ENCODE results near the gene WNT1.
A peak's percentile ranks its signal among the peaks of the same experiment; 100 is the strongest.

WNT1 gene

DNA sequence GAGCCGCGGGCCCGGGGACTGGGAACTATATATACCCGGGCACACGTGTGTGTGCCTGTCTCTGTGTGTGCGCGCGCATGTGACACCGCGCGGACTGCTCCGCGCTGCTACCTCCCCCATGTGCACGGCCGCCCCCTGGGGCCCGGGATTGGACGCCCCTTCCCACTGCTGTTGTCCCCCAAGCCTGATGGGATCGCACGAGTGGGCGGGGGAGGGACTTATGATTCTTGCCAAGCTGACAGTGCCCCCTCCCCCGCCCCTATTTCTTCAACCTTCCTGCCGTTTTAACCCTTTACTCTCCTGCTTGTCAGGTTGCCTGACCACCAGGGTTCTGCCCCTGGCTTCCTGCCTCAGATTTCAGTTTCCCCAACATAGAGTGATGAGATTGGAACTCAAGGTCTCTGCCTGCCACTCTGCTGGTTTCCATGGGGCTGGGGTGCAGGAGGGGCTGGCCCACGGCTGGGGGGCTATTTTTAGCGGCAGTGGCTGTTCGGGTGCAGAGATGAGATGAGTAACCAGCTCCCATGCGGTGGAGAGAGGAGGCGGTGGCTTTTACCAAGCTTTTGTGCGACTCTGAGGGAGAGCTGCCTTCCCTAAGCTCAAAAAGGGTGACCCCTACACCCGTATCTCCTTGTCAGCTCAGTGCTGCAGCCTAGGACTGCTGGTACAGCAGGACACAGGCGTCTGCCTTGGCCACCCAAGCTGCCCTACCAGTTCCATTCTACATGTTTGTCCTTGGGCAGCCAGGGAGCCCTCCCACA lies 21.4 kb downstream of the WNT1 start, which contains the start of gene DDN:
DDN (minus strand) TSS at position 5 of the 761 bp plus-strand sequence. CDS start 88 bp downstream, outside the sequence.
- DNase-seq (ENCODE audit: low read depth): no peak
- H3K4me3 ChIP-seq (ENCODE audit: control insufficient read depth, low read depth, low read length): peak within 1 kb of the TSS; percentile 15
- TF ChIP-seq, protein P1, sequence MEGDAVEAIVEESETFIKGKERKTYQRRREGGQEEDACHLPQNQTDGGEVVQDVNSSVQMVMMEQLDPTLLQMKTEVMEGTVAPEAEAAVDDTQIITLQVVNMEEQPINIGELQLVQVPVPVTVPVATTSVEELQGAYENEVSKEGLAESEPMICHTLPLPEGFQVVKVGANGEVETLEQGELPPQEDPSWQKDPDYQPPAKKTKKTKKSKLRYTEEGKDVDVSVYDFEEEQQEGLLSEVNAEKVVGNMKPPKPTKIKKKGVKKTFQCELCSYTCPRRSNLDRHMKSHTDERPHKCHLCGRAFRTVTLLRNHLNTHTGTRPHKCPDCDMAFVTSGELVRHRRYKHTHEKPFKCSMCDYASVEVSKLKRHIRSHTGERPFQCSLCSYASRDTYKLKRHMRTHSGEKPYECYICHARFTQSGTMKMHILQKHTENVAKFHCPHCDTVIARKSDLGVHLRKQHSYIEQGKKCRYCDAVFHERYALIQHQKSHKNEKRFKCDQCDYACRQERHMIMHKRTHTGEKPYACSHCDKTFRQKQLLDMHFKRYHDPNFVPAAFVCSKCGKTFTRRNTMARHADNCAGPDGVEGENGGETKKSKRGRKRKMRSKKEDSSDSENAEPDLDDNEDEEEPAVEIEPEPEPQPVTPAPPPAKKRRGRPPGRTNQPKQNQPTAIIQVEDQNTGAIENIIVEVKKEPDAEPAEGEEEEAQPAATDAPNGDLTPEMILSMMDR (conservative IDR thresholded peaks at IDR 0.05; ENCODE audit: control insufficient read depth, insufficient read depth, low read depth, low read length): no peak

DNA sequence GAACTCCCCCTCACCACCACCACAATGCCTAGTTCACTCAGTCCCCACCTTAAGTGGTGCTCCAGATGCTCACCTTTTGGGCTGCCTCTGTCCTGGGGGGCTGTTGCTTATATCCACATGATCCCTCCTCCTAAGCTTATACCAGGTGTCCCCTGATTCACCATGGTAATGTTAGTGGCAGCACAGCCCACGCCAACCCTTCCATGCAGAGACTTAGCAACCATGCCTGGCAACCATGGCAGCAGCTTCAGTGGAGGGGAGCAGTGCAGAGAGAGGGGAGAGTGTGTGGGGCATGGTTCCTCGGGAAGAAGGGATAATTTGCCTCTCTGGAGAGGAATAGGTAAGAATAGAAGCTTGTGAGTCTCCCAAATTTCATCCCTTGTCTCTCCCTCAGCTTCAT lies 22.2 kb downstream of the WNT1 start:
- H3K4me3 ChIP-seq (ENCODE audit: control insufficient read depth, low read depth, low read length): no peak overlapping the region
- TF ChIP-seq, protein P1 (conservative IDR thresholded peaks at IDR 0.05; ENCODE audit: control insufficient read depth, insufficient read depth, low read depth, low read length): no peak
- no peak for DNase-seq (ENCODE audit: low read depth)

DNA sequence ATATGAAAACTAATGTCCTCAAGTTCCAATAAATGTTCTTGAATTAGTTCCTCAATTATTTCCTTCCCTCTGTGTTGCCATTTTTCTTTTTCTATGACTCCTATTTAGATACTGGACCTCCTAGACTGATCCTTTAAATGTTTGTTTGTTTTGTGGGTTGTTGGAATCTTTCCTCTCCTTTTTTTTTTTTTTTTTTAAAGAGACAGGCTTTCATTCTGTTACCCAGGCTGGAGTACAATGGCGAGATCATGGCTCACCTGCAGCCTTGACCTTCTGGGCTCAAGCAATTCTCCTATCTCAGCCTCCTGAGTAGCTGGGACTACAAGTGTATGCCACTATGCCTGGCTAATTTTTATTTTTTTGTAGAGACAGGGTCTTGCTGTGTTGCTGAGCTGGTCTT lies 30.8 kb downstream of the WNT1 start:
- H3K4me3 ChIP-seq (ENCODE audit: control insufficient read depth, low read depth, low read length): no peak overlapping the region
- TF ChIP-seq, protein P1 (conservative IDR thresholded peaks at IDR 0.05; ENCODE audit: control insufficient read depth, insufficient read depth, low read depth, low read length): no peak
- no peak for DNase-seq (ENCODE audit: low read depth)

DNA sequence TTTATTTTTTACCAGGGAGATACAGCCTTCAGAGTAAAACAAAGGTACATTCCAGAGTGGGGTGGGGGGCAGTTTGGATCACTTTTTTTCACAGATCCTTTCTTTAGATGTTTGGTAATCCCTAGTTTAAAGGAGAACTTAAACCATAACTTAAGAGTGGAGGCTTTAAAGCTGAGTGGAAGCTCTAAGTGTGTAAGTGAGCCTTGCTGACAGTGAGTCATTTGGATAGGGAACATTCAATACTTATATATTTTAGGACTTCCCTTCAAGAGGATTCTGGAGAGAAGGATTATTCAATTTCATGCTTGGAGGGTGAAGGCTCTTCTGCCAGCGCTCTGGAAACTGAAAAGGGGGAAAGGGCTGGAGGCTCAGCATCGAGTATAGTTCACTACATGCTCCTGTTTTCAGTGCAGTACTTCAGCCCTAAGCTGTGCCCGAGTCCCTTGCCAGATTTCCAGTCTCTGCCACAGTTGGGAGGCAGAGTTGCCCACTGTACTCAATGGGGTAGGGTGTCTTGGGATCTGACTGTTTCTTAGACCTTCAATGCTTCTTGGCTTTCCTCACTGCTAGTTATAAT lies 32.1 kb downstream of the WNT1 start:
- peak; percentile 18 for DNase-seq (ENCODE audit: low read depth)
- no peak overlapping the region for H3K4me3 ChIP-seq (ENCODE audit: control insufficient read depth, low read depth, low read length)
- TF ChIP-seq, protein P1 (conservative IDR thresholded peaks at IDR 0.05; ENCODE audit: control insufficient read depth, insufficient read depth, low read depth, low read length): no peak

DNA sequence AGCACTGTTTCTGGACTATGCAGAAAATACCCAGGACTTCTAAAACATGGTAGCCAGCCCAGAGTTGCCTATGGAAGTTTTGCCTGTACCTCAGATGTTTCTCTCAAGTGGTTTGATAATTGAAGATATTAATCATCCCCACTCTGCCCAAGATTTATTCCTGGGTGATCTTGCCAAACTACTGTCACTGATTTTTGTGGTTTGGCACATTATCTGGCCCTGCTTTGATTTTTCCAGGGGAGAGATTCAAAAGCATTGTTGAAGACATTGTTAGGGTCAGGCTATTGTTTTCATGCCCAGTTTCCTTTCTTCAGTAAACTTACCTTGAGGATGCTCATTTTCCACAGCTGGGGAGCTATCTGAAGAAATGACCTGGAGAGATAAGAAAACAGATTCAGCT lies 34.6 kb downstream of the WNT1 start:
- TF ChIP-seq, protein P1 (conservative IDR thresholded peaks at IDR 0.05; ENCODE audit: control insufficient read depth, insufficient read depth, low read depth, low read length): no peak
- H3K4me3 ChIP-seq (ENCODE audit: control insufficient read depth, low read depth, low read length): no peak overlapping the region
- DNase-seq (ENCODE audit: low read depth): no peak

DNA sequence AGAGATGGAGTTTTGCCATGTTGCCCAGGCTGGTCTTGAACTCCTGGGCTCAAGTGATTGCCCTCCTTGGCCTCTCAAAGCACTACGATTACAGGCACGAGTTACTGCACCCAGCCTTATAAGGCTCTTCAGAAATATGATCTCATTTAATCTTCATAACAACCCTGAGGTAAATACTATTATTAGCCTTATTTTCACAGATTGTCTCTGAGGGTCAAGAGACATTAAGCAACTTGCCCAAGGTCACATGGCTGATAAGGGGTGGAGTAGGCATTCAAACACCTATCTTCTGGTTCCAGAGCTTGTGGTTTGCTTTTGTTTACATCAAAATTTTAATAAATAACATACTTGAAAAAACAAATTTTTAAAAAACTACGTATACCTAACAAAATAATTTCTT lies 35.3 kb downstream of the WNT1 start:
- no peak for DNase-seq (ENCODE audit: low read depth)
- TF ChIP-seq, protein P1 (conservative IDR thresholded peaks at IDR 0.05; ENCODE audit: control insufficient read depth, insufficient read depth, low read depth, low read length): no peak
- H3K4me3 ChIP-seq (ENCODE audit: control insufficient read depth, low read depth, low read length): no peak overlapping the region

Measured in fibroblast of mammary gland (primary cell).